ENCODE results near the gene RER1.
"Not testable (repeated sequence)": the region's sequence is repeated elsewhere in the genome, so short reads cannot be mapped to it uniquely, and the experiment has no call there.

The RER1 gene

GRCh38 chr1:2435091-2435490 is 43.5 kb downstream of the RER1 start:
- Mint-ChIP-seq H3K4me3 (no peak overlapping the region), H3K9me3 (peaks cover 3% of the 10 kb centered on the region), H3K36me3 (ENCODE audit: low read depth) (peaks cover 1% of the 10 kb centered on the region), H3K27ac (no peak overlapping the region), H3K4me1 (ENCODE audit: low read depth) (no peaks in the 10 kb centered on the region), H3K27me3 (ENCODE audit: low read depth) (no peaks in the 10 kb centered on the region)
- no peak for DNase-seq (ENCODE audit: low spot score)

GRCh38 chr1:2435746-2436355 is 44.2 kb downstream of the RER1 start:
- no peaks in the 10 kb centered on the region for H3K9me3 Mint-ChIP-seq
- H3K4me3 Mint-ChIP-seq = no peak overlapping the region
- no peaks in the 10 kb centered on the region for H3K36me3 Mint-ChIP-seq (ENCODE audit: low read depth)
- no peak for DNase-seq (ENCODE audit: low spot score)
- no peak overlapping the region for H3K27ac Mint-ChIP-seq
- H3K4me1 Mint-ChIP-seq (ENCODE audit: low read depth) = no peaks in the 10 kb centered on the region
- no peaks in the 10 kb centered on the region for H3K27me3 Mint-ChIP-seq (ENCODE audit: low read depth)

- H3K4me1 Mint-ChIP-seq (ENCODE audit: low read depth) = no peaks in the 10 kb centered on the region
- no peaks in the 10 kb centered on the region for H3K9me3 Mint-ChIP-seq
- DNase-seq (ENCODE audit: low spot score) = no peak
- H3K4me3 Mint-ChIP-seq = no peak overlapping the region
- H3K27ac Mint-ChIP-seq = no peak overlapping the region
- H3K27me3 Mint-ChIP-seq (ENCODE audit: low read depth) = no peaks in the 10 kb centered on the region
- H3K36me3 Mint-ChIP-seq (ENCODE audit: low read depth) = no peaks in the 10 kb centered on the region
Observed at GRCh38 chr1:2436876-2437275, 45.2 kb downstream of the RER1 start.

- Mint-ChIP-seq H3K27ac (no peak overlapping the region), H3K4me3 (no peak overlapping the region), H3K36me3 (ENCODE audit: low read depth) (no peaks in the 10 kb centered on the region), H3K9me3 (no peaks in the 10 kb centered on the region), H3K27me3 (ENCODE audit: low read depth) (peaks cover under 1% of the 10 kb centered on the region), H3K4me1 (ENCODE audit: low read depth) (no peaks in the 10 kb centered on the region)
- DNase-seq (ENCODE audit: low spot score) = no peak
Observed at GRCh38 chr1:2437617-2438016, 46.0 kb downstream of the RER1 start.

- Mint-ChIP-seq H3K9me3 (no peaks in the 10 kb centered on the region), H3K4me1 (ENCODE audit: low read depth) (no peaks in the 10 kb centered on the region), H3K36me3 (ENCODE audit: low read depth) (no peaks in the 10 kb centered on the region), H3K4me3 (no peak overlapping the region), H3K27ac (no peak overlapping the region), H3K27me3 (ENCODE audit: low read depth) (peaks cover 5% of the 10 kb centered on the region)
- DNase-seq (ENCODE audit: low spot score) = no peak
Observed at GRCh38 chr1:2438038-2438437, 46.4 kb downstream of the RER1 start.

- H3K4me3 Mint-ChIP-seq = no peak overlapping the region
- H3K27ac Mint-ChIP-seq = no peak overlapping the region
- no peaks in the 10 kb centered on the region for H3K4me1 Mint-ChIP-seq (ENCODE audit: low read depth)
- H3K27me3 Mint-ChIP-seq (ENCODE audit: low read depth) = peaks cover 6% of the 10 kb centered on the region
- H3K9me3 Mint-ChIP-seq = no peaks in the 10 kb centered on the region
- no peaks in the 10 kb centered on the region for H3K36me3 Mint-ChIP-seq (ENCODE audit: low read depth)
- DNase-seq (ENCODE audit: low spot score) = no peak
Observed at GRCh38 chr1:2438641-2439040, 47.0 kb downstream of the RER1 start.

- H3K36me3 Mint-ChIP-seq (ENCODE audit: low read depth) = no peaks in the 10 kb centered on the region
- no peak for DNase-seq (ENCODE audit: low spot score)
- peaks cover 6% of the 10 kb centered on the region for H3K27me3 Mint-ChIP-seq (ENCODE audit: low read depth)
- H3K4me1 Mint-ChIP-seq (ENCODE audit: low read depth) = no peaks in the 10 kb centered on the region
- H3K27ac Mint-ChIP-seq = no peak overlapping the region
- no peaks in the 10 kb centered on the region for H3K9me3 Mint-ChIP-seq
- H3K4me3 Mint-ChIP-seq = no peak overlapping the region
Observed at GRCh38 chr1:2439369-2439768, 47.7 kb downstream of the RER1 start.

GRCh38 chr1:2440346-2440745 is 48.7 kb downstream of the RER1 start:
- not testable (repeated sequence) for H3K36me3 Mint-ChIP-seq (ENCODE audit: low read depth); H3K4me1 Mint-ChIP-seq (ENCODE audit: low read depth); H3K9me3 Mint-ChIP-seq; H3K4me3 Mint-ChIP-seq; DNase-seq (ENCODE audit: low spot score); H3K27ac Mint-ChIP-seq
- peaks cover 13% of the 10 kb centered on the region for H3K27me3 Mint-ChIP-seq (ENCODE audit: low read depth)

GRCh38 chr1:2441746-2442145 is 50.1 kb downstream of the RER1 start:
- no peak overlapping the region for H3K27ac Mint-ChIP-seq
- H3K4me1 Mint-ChIP-seq (ENCODE audit: low read depth) = no peaks in the 10 kb centered on the region
- no peak overlapping the region for H3K4me3 Mint-ChIP-seq
- no peaks in the 10 kb centered on the region for H3K9me3 Mint-ChIP-seq
- no peak for DNase-seq (ENCODE audit: low spot score)
- H3K36me3 Mint-ChIP-seq (ENCODE audit: low read depth) = no peaks in the 10 kb centered on the region
- peaks cover 13% of the 10 kb centered on the region for H3K27me3 Mint-ChIP-seq (ENCODE audit: low read depth)

GRCh38 chr1:2442661-2443060 is 51.0 kb downstream of the RER1 start:
- Mint-ChIP-seq H3K36me3 (ENCODE audit: low read depth) (no peaks in the 10 kb centered on the region), H3K4me1 (ENCODE audit: low read depth) (no peaks in the 10 kb centered on the region), H3K4me3 (no peak overlapping the region), H3K27me3 (ENCODE audit: low read depth) (peaks cover 13% of the 10 kb centered on the region), H3K27ac (no peak overlapping the region), H3K9me3 (no peaks in the 10 kb centered on the region)
- DNase-seq (ENCODE audit: low spot score) = no peak

- H3K9me3 Mint-ChIP-seq = no peaks in the 10 kb centered on the region
- H3K27me3 Mint-ChIP-seq (ENCODE audit: low read depth) = peaks cover 13% of the 10 kb centered on the region
- no peak for DNase-seq (ENCODE audit: low spot score)
- no peak overlapping the region for H3K27ac Mint-ChIP-seq
- no peaks in the 10 kb centered on the region for H3K36me3 Mint-ChIP-seq (ENCODE audit: low read depth)
- no peaks in the 10 kb centered on the region for H3K4me1 Mint-ChIP-seq (ENCODE audit: low read depth)
- H3K4me3 Mint-ChIP-seq = no peak overlapping the region
Observed at GRCh38 chr1:2443277-2444137, 51.9 kb downstream of the RER1 start.

- Mint-ChIP-seq H3K27me3 (ENCODE audit: low read depth) (peaks cover 13% of the 10 kb centered on the region), H3K27ac (no peak overlapping the region), H3K4me1 (ENCODE audit: low read depth) (no peaks in the 10 kb centered on the region), H3K4me3 (no peak overlapping the region), H3K9me3 (no peaks in the 10 kb centered on the region), H3K36me3 (ENCODE audit: low read depth) (no peaks in the 10 kb centered on the region)
- DNase-seq (ENCODE audit: low spot score) = no peak
Observed at GRCh38 chr1:2444138-2444591, 52.5 kb downstream of the RER1 start.

- Mint-ChIP-seq H3K9me3 (no peaks in the 10 kb centered on the region), H3K4me1 (ENCODE audit: low read depth) (no peaks in the 10 kb centered on the region), H3K4me3 (no peak overlapping the region), H3K36me3 (ENCODE audit: low read depth) (no peaks in the 10 kb centered on the region), H3K27me3 (ENCODE audit: low read depth) (peaks cover 13% of the 10 kb centered on the region), H3K27ac (no peak overlapping the region)
- no peak for DNase-seq (ENCODE audit: low spot score)
Observed at GRCh38 chr1:2445162-2445822, 53.7 kb downstream of the RER1 start.

GRCh38 chr1:2445823-2446215 is 54.2 kb downstream of the RER1 start:
- H3K27ac Mint-ChIP-seq = no peak overlapping the region
- no peaks in the 10 kb centered on the region for H3K4me1 Mint-ChIP-seq (ENCODE audit: low read depth)
- H3K36me3 Mint-ChIP-seq (ENCODE audit: low read depth) = no peaks in the 10 kb centered on the region
- H3K27me3 Mint-ChIP-seq (ENCODE audit: low read depth) = peaks cover 13% of the 10 kb centered on the region
- DNase-seq (ENCODE audit: low spot score) = no peak
- H3K9me3 Mint-ChIP-seq = no peaks in the 10 kb centered on the region
- no peak overlapping the region for H3K4me3 Mint-ChIP-seq
